Kidney epithelial cell (primary cell): ENCODE measurements around the gene CACNA1I. TPM values are rescaled to one million over a fixed set of nuclear protein-coding genes. Genes with fewer than 3 reads are reported as not detected.

Source experiments
- DNase-seq: peaks from one replicate; pipeline ENCODE4 v3.0.0-alpha.2; 2010; ENCODE audit warnings: low read depth
- H3K27me3 ChIP-seq: 2 replicates; pipeline ENCODE4 v1.6.0; 2011; ENCODE audit warnings: low read length; ENCODE audit not compliant: control insufficient read depth, insufficient read depth
- H3K36me3 ChIP-seq: 2 replicates; pipeline ENCODE4 v1.5.1; 2011; ENCODE audit warnings: low read length; ENCODE audit not compliant: control insufficient read depth, insufficient read depth
- H3K4me3 ChIP-seq: 2 replicates; pipeline ENCODE4 v1.5.1; 2011; ENCODE audit warnings: low read depth, mild to moderate bottlenecking, control low read depth, low read length
- total RNA-seq: library from RNA; depleted of rRNA; stranded (reverse); fragments of >200 nt; gene quantifications from 2 replicates; pipeline ENCODE4 v1.2.3, GENCODE V29; 2015
- TF ChIP-seq, protein P1 (sequence below): IDR thresholded peaks from 2 replicates; pipeline ENCODE4 v1.5.1; 2011; ENCODE audit warnings: mild to moderate bottlenecking, moderate library complexity, low read length, control low read depth, inconsistent platforms; ENCODE audit not compliant: insufficient read depth, poor library complexity, severe bottlenecking

Gene CACNA1I
- total RNA-seq, 1 donor from 2014 or later, result not detected

DNA sequence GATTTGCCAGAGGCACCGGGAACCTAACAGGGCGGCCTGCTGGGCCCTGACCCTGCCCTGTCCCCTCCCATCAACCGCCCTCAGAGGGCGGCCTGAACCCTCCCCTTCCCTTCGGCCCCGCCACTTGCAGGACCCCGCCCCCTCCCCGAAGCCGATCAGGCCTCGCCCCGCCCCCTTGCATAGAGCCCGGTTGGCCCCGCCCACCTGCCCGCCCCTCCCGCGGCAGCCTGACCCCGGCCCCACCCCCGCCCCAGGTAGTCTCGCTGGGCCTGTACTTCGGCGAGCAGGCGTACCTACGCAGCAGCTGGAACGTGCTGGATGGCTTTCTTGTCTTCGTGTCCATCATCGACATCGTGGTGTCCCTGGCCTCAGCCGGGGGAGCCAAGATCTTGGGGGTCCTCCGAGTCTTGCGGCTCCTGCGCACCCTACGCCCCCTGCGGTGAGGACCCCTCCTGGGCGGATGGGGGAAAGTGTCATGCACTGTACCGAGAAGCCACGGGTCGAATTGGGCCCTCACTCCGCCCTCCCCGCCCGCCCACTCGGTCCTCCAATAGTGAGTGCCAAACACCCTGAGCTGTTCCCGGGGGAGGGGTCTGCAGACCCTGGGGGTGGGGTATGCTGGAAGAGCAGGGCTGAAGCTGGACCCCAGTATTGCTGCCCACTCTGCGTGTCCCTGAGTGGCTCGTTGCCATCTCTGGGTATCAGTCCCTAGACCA lies 94.1 kb downstream of the CACNA1I start:
- no peak for DNase-seq
- H3K27me3 ChIP-seq, result peaks cover 63% of the 10 kb centered on the region
- TF ChIP-seq, protein P1, sequence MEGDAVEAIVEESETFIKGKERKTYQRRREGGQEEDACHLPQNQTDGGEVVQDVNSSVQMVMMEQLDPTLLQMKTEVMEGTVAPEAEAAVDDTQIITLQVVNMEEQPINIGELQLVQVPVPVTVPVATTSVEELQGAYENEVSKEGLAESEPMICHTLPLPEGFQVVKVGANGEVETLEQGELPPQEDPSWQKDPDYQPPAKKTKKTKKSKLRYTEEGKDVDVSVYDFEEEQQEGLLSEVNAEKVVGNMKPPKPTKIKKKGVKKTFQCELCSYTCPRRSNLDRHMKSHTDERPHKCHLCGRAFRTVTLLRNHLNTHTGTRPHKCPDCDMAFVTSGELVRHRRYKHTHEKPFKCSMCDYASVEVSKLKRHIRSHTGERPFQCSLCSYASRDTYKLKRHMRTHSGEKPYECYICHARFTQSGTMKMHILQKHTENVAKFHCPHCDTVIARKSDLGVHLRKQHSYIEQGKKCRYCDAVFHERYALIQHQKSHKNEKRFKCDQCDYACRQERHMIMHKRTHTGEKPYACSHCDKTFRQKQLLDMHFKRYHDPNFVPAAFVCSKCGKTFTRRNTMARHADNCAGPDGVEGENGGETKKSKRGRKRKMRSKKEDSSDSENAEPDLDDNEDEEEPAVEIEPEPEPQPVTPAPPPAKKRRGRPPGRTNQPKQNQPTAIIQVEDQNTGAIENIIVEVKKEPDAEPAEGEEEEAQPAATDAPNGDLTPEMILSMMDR, result no peak
- H3K36me3 ChIP-seq, result no peaks in the 10 kb centered on the region
- no peak overlapping the region for H3K4me3 ChIP-seq

DNA sequence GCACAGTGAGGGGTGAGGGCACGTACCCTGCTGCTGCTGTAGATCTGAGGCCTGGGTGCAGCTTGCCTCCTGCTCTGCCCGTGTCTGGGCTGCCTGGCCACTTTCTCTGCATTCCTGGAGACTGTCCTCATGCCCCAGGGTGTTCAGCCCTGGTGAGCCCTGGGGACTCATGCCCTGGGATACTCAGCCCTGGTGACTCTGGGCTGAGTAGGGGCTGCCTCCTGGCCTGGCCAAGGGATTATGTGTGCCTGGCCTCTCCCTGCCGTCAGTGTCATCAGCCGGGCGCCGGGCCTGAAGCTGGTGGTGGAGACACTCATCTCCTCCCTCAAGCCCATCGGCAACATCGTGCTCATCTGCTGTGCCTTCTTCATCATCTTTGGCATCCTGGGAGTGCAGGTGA lies 94.7 kb downstream of the CACNA1I start:
- Histone ChIP-seq H3K4me3 (no peak overlapping the region), H3K27me3 (peaks cover 59% of the 10 kb centered on the region), H3K36me3 (no peaks in the 10 kb centered on the region)
- TF ChIP-seq, protein P1, result no peak
- no peak for DNase-seq

DNA sequence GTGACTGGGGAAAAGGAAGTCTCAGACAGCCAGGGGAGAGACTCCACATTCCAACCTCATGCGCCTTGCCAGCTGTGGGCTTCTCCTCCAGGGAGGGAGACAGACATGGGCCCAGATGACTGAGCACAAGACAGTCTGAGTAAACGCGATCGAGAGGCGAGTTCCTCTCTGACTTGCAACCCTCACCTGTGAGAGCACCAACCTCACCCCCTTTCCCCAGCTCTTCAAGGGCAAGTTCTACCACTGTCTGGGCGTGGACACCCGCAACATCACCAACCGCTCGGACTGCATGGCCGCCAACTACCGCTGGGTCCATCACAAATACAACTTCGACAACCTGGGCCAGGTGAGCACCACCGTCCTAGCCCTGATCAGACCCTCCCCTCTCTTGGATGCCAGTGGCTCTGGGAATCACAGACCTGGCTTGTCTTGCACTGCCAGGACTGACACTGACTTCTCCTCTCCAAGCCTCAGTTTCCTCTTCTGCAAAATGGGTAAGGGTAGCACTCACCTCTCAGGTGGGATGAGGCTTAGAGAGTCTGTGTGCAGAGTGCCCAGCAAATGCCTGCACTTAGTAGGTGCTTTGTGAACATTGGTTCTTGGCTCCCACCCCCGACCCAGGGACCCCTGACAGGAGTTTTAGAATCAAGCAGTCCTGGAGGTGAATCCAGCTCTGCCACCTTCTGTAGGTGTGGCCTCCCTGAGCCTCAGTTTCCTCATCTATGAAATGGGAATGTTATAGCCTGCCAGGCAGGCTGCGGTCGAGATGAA lies 95.3 kb downstream of the CACNA1I start:
- Histone ChIP-seq H3K36me3 (no peaks in the 10 kb centered on the region), H3K4me3 (no peak overlapping the region), H3K27me3 (peaks cover 53% of the 10 kb centered on the region)
- no peak for DNase-seq
- TF ChIP-seq, protein P1, result no peak

DNA sequence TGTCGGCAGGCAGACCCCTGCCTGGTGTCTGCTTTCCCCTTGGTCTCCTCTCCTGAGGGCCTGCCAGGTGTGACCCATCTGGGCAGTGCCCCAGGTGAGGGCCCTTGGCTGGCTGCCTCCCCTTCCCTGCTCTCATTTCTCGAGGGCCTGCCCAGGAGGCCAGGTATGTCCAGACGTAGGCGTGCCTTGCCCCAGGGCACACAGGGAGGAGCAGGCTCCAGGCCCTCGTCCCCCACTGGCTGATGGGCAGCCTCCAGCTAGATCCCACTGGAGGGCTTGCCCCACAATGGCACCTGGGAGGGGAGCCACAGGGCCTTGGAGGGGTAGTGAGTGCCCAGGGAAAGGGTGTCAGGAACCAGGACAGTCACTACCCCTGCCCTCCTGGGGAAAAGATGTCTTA lies 95.9 kb downstream of the CACNA1I start:
- H3K36me3 ChIP-seq, result no peaks in the 10 kb centered on the region
- TF ChIP-seq, protein P1, result no peak
- H3K27me3 ChIP-seq, result peaks cover 47% of the 10 kb centered on the region
- DNase-seq, result no peak
- H3K4me3 ChIP-seq, result no peak overlapping the region

DNA sequence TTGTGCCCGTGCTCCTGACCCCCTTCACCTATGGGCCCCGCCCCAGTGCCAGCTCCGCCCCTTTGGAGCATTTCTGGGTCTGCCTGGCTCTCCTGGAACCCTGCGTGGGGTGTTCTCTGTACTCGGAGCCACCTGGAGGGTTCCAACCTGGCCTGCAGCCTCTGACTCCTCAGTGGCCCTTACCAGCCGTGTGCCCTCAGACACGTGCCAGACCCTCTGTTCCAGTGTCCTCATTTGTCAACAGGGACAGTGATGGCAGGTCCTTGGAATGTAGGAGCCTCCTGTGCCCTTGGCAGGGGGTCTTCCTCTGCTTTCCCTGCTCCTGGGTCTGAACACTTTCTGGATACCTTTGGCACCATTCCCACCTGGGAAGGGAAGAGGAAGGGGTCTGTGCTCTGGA lies 96.4 kb downstream of the CACNA1I start:
- H3K4me3 ChIP-seq, result no peak overlapping the region

More for the DNA sequence above, 96.4 kb downstream of the CACNA1I start:
- TF ChIP-seq, protein P1, result no peak
- H3K36me3 ChIP-seq, result no peaks in the 10 kb centered on the region
- peaks cover 42% of the 10 kb centered on the region for H3K27me3 ChIP-seq
- DNase-seq, result no peak
